K562 (cell line): Measurements from ENCODE around the gene TMEM132C. TPM values are rescaled to one million over a fixed set of nuclear protein-coding genes. Genes with fewer than 3 reads are reported as not detected.

Experiments used
- ATAC-seq: fragments of 200-7000 bp; cut with Tn5 transposase; 3 replicates; pipeline ENCODE4 v1.9.1; 2020; ENCODE audit warnings: moderate library complexity
- BruUV-seq: library from RNA; stranded (reverse); fragments of 400-500 nt; replicated peaks from 2 replicates; lab custom pipeline; 2021; lab: Mats Ljungman, UMichigan
- CTCF ChIA-PET: fragments of 300-600 bp; formaldehyde crosslinking; extraction: SDS; loops from one replicate; lab custom pipeline; 2021; ENCODE audit warnings: low intra/inter-chr PET ratio; lab: Yijun Ruan, JAX
- POLR2A ChIA-PET: fragments of 300-600, 350-650 bp; sonication (Branson Sonifier 250); formaldehyde crosslinking; extraction: SDS; loops from one replicate; lab custom pipeline; 2021; ENCODE audit warnings: antibody characterized with exemption, inconsistent platforms; lab: Yijun Ruan, JAX
- DNase-seq, 4 experiments: peaks; one replicate each; pipeline versions ENCODE4 v3.0.0 to v3.0.0-alpha.2; 2011 to 2018; ENCODE audit warnings: low spot score in 3 of 4, mixed read lengths in 3 of 4; ENCODE audit errors: extremely low read depth in 1 of 4
- FAIRE-seq: peaks from 2 replicates; lab custom pipeline; 2011; peaks lifted over from hg19 to GRCh38; lab: Jason Lieb, UNC
- H2AFZ ChIP-seq: 2 replicates; pipeline ENCODE4 v1.6.0; 2011; ENCODE audit warnings: low read depth, low read length, control low read depth, inconsistent platforms
- H3K27ac ChIP-seq: fragments of 200-600 bp; 3 replicates; pipeline ENCODE4 v1.8.0; 2011; ENCODE audit warnings: low read depth, mild to moderate bottlenecking, control low read depth, inconsistent platforms, low read length, moderate library complexity, mixed read lengths; ENCODE audit errors: extremely low read depth
- H3K27me3 ChIP-seq, 2 experiments: fragments of 300-600 bp in 1 of 2; 2 replicates in 1 of 2; 3 replicates in 1 of 2; pipeline versions ENCODE4 v1.6.0 to v1.8.0; 2011; ENCODE audit warnings: inconsistent platforms in 2 of 2, low read length in 2 of 2, mild to moderate bottlenecking in 1 of 2, mixed read lengths in 1 of 2, moderate library complexity in 1 of 2; ENCODE audit not compliant: control insufficient read depth in 2 of 2, insufficient read depth in 2 of 2
- H3K36me3 ChIP-seq: fragments of 300-600 bp; 3 replicates; pipeline ENCODE4 v1.8.0; 2011; ENCODE audit warnings: mild to moderate bottlenecking, low read length, inconsistent platforms; ENCODE audit not compliant: control insufficient read depth, insufficient read depth
- H3K4me1 ChIP-seq, 2 experiments: fragments of 200-600 bp in 1 of 2; replicated peaks in 1 of 2; 2 replicates in 1 of 2; 3 replicates in 1 of 2; pipeline versions ENCODE4 v1.5.1 to v1.8.0; 2011; ENCODE audit warnings: inconsistent platforms in 2 of 2, low read length in 2 of 2, mild to moderate bottlenecking in 1 of 2, mixed read lengths in 1 of 2, moderate library complexity in 1 of 2; ENCODE audit not compliant: control insufficient read depth in 2 of 2, insufficient read depth in 2 of 2
- H3K4me2 ChIP-seq: 2 replicates; pipeline ENCODE4 v1.6.1; 2011; ENCODE audit warnings: low read length, control low read depth, inconsistent platforms, mixed read lengths; ENCODE audit not compliant: insufficient read depth
- H3K4me3 ChIP-seq: fragments of 200-600 bp; sonication (generic), shearing (Covaris generic); 2 replicates; pipeline ENCODE4 v1.5.1; 2016; ENCODE audit warnings: control low read depth, inconsistent platforms
- H3K79me2 ChIP-seq: fragments of 200-600 bp; 3 replicates; pipeline ENCODE4 v1.8.0; 2011; ENCODE audit warnings: low read length, inconsistent platforms; ENCODE audit not compliant: control insufficient read depth, insufficient read depth
- H3K9ac ChIP-seq, 2 experiments: 2 replicates each; pipeline versions ENCODE4 v1.6.0 to v1.6.1; 2011; ENCODE audit warnings: low read depth in 2 of 2, low read length in 2 of 2, control low read depth in 1 of 2, inconsistent platforms in 1 of 2, mild to moderate bottlenecking in 1 of 2, mixed read lengths in 1 of 2; ENCODE audit not compliant: insufficient read depth in 1 of 2
- H3K9me1 ChIP-seq: one replicate; pipeline ENCODE4 v1.6.0; 2011; ENCODE audit warnings: inconsistent platforms, mild to moderate bottlenecking, low read length, moderate library complexity; ENCODE audit not compliant: control insufficient read depth, insufficient read depth
- H3K9me3 ChIP-seq: replicated peaks from 2 replicates; pipeline ENCODE4 v1.5.1; 2011; ENCODE audit warnings: low read depth, low read length, inconsistent platforms; ENCODE audit not compliant: control insufficient read depth, insufficient read depth
- H4K20me1 ChIP-seq: replicated peaks from 2 replicates; pipeline ENCODE4 v1.6.1; 2011; ENCODE audit warnings: low read length, inconsistent platforms, mixed read lengths; ENCODE audit not compliant: control insufficient read depth, insufficient read depth
- WGBS: fragments of 100-300 bp; shearing (Covaris generic); methylation state at CpG from one replicate; pipeline ENCODE4 v1.1.6; 2016; ENCODE audit warnings: low coverage, mixed read lengths; ENCODE audit not compliant: insufficient coverage; ENCODE audit errors: missing lambda C conversion rate; 5-methylcytosine and 5-hydroxymethylcytosine counted together
- in situ Hi-C: fragments of 300-500 bp; cut with MboI; formaldehyde crosslinking; loops from 4 replicates; pipeline ENCODE4 v1.15.0; 2018; ENCODE audit warnings: inconsistent platforms, mixed read lengths
- intact Hi-C: fragments of 100-400 bp; cut with micrococcal nuclease; formaldehyde crosslinking; loops from 2 replicates; pipeline ENCODE4 v1.14.2; 2022
- polyA plus RNA-seq, 8 experiments: library from polyadenylated mRNA; depleted of rRNA in 4 of 8; stranded (reverse) in 5 of 8; unstranded in 3 of 8; fragments of >200 nt; fragmentation: Nextera tagmentation in 2 of 8; fragmentation: Illumina TruSeq in 1 of 8; extraction: Ambion mirVana in 2 of 8; extraction: Trizol in 1 of 8; gene quantifications; 2 replicates each; pipeline versions ENCODE4 v1.2.1 to v1.2.3, GENCODE V29; 2011 to 2014; ENCODE audit warnings: inconsistent platforms in 1 of 8, missing spikeins in 1 of 8
- total RNA-seq, 7 experiments: library from RNA; depleted of rRNA in 6 of 7; stranded (reverse); fragments of >200 nt in 6 of 7; fragmentation: Illumina TruSeq in 2 of 7; extraction: Trizol in 2 of 7; gene quantifications; 2 replicates each; pipeline versions ENCODE4 v1.2.1 to v1.2.3, GENCODE V29; 2011 to 2021; ENCODE audit warnings: low replicate concordance in 1 of 7
- TF ChIP-seq, protein P1 (sequence below), 2 experiments: fragments of 450-650 bp in 1 of 2; IDR thresholded peaks; 2 replicates each; pipeline ENCODE4 v1.6.1; 2011 to 2017; ENCODE audit warnings: low read depth in 2 of 2, antibody characterized with exemption in 1 of 2, borderline replicate concordance in 1 of 2, low read length in 1 of 2, mild to moderate bottlenecking in 1 of 2, mixed read lengths in 1 of 2; ENCODE audit not compliant: control insufficient read depth in 1 of 2

Gene TMEM132C
- total and polyA plus RNA-seq, 9 of the 15 experiments (the other 6 are each of a cell fraction or from before 2014, with no cell fraction given), result not detected

DNA sequence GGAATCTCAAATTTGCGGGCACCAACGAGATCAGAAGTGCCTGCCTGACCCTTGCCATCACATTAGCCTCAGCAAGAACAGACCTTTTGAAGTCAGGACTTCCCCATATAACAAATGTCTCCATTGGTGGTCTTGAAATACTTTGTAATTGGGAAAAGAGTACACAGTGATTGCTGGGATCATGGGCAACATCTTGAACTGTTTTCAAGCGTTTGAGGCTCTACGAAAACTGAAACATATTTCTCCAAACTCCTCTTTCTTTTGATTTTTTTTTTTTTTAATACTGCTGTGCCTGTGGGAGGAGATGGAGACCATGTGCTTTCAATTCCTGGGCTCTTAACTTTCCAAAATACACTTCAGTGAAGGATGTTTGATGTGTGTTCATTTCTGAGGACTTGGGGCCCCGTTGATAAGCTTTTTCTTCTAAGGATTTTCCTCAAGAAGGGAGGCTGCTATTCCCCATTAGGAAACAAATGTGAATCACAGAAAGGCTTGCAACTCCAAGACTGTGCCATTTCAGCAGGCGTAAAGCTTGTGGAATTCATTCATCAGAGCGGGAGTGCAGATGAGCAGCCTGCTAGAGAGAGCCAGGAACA is 94.5 kb downstream of the TMEM132C start:
- ChIA-PET CTCF (no interaction called here), POLR2A (no interaction called here)
- no peak overlapping the region for H3K4me2 ChIP-seq
- H3K4me1 ChIP-seq, result no peaks in the 10 kb centered on the region
- no peak overlapping the region for H2AFZ ChIP-seq
- intact Hi-C loops (no loop called here), in situ Hi-C loops (no loop called here)
- ATAC-seq (no peak), FAIRE-seq (no peak), DNase-seq (no peak)
- no peaks in the 10 kb centered on the region for H4K20me1 ChIP-seq
- no peaks in the 10 kb centered on the region for H3K79me2 ChIP-seq
- no TSS peak for BruUV-seq
- H3K27me3 ChIP-seq, result peaks cover 6 to 23% of the 10 kb centered on the region in 2 experiments
- 0% methylated on average over 7 of the region's 7 CpGs for WGBS
- H3K9me1 ChIP-seq, result no peaks in the 10 kb centered on the region
- H3K27ac ChIP-seq, result no peak overlapping the region
- H3K9me3 ChIP-seq, result no peaks in the 10 kb centered on the region
- H3K36me3 ChIP-seq, result no peaks in the 10 kb centered on the region
- TF ChIP-seq, protein P1, sequence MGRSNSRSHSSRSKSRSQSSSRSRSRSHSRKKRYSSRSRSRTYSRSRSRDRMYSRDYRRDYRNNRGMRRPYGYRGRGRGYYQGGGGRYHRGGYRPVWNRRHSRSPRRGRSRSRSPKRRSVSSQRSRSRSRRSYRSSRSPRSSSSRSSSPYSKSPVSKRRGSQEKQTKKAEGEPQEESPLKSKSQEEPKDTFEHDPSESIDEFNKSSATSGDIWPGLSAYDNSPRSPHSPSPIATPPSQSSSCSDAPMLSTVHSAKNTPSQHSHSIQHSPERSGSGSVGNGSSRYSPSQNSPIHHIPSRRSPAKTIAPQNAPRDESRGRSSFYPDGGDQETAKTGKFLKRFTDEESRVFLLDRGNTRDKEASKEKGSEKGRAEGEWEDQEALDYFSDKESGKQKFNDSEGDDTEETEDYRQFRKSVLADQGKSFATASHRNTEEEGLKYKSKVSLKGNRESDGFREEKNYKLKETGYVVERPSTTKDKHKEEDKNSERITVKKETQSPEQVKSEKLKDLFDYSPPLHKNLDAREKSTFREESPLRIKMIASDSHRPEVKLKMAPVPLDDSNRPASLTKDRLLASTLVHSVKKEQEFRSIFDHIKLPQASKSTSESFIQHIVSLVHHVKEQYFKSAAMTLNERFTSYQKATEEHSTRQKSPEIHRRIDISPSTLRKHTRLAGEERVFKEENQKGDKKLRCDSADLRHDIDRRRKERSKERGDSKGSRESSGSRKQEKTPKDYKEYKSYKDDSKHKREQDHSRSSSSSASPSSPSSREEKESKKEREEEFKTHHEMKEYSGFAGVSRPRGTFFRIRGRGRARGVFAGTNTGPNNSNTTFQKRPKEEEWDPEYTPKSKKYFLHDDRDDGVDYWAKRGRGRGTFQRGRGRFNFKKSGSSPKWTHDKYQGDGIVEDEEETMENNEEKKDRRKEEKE (IDR thresholded peaks at IDR 0.05; ENCODE audit: borderline replicate concordance in 1 of 2, control insufficient read depth in 1 of 2, low read depth in 2 of 2, low read length in 1 of 2), result no peak
- H3K4me3 ChIP-seq, result no peak overlapping the region
- H3K9ac ChIP-seq, result no peak overlapping the region
